ENCODE results near the gene PTOV1.

PTOV1 gene

GRCh38 chr19:49887665-49888509 is 36.9 kb downstream of the PTOV1 start:
- no CpG with 5 or more reads among the region's 54 CpGs for WGBS (ENCODE audit: extremely low coverage, insufficient coverage, low lambda C conversion rate)
- Histone ChIP-seq H3K18ac (ENCODE audit: low read length) (no peak overlapping the region), H3K23ac (ENCODE audit: low read length) (no peak overlapping the region), H2AK5ac (ENCODE audit: low read length) (no peak overlapping the region), H2BK5ac (ENCODE audit: low read length) (no peak overlapping the region), H3K27ac (ENCODE audit: low read depth, low read length) (no peak overlapping the region), H3K36me3 (ENCODE audit: control insufficient read depth, insufficient read depth, low read length) (peaks cover 4% of the 10 kb centered on the region), H2BK120ac (ENCODE audit: low read depth, low read length) (no peak overlapping the region), H3K56ac (ENCODE audit: low read length) (no peak overlapping the region), H3K79me1 (ENCODE audit: low read length) (no peaks in the 10 kb centered on the region), H3K4me1 (ENCODE audit: control insufficient read depth, low read depth, low read length) (no peaks in the 10 kb centered on the region), H4K5ac (ENCODE audit: low read length) (no peak overlapping the region), H3K4me2 (ENCODE audit: low read length) (no peak overlapping the region), H3K9ac (ENCODE audit: low read length) (no peak overlapping the region), H2BK15ac (replicated peaks; ENCODE audit: low read depth) (no peak overlapping the region), H4K8ac (ENCODE audit: low read depth, low read length) (no peak overlapping the region), H3K4me3 (ENCODE audit: low read length) (no peak overlapping the region), H3K79me2 (ENCODE audit: control insufficient read depth, insufficient read depth, low read length) (no peaks in the 10 kb centered on the region), H3K27me3 (ENCODE audit: insufficient read depth, low read length, poor library complexity) (no peaks in the 10 kb centered on the region), H3K4ac (ENCODE audit: low read depth, low read length) (no peak overlapping the region)
- no peak for DNase-seq

GRCh38 chr19:49888510-49888824 is 37.5 kb downstream of the PTOV1 start:
- Histone ChIP-seq H3K27ac (ENCODE audit: low read depth, low read length) (no peak overlapping the region), H3K4me2 (ENCODE audit: low read length) (no peak overlapping the region), H3K27me3 (ENCODE audit: insufficient read depth, low read length, poor library complexity) (no peaks in the 10 kb centered on the region), H4K5ac (ENCODE audit: low read length) (no peak overlapping the region), H3K23ac (ENCODE audit: low read length) (no peak overlapping the region), H3K79me1 (ENCODE audit: low read length) (no peaks in the 10 kb centered on the region), H3K79me2 (ENCODE audit: control insufficient read depth, insufficient read depth, low read length) (no peaks in the 10 kb centered on the region), H3K4ac (ENCODE audit: low read depth, low read length) (no peak overlapping the region), H3K4me1 (ENCODE audit: control insufficient read depth, low read depth, low read length) (no peaks in the 10 kb centered on the region), H3K9ac (ENCODE audit: low read length) (no peak overlapping the region), H2BK5ac (ENCODE audit: low read length) (no peak overlapping the region), H4K8ac (ENCODE audit: low read depth, low read length) (no peak overlapping the region), H3K36me3 (ENCODE audit: control insufficient read depth, insufficient read depth, low read length) (peaks cover 2% of the 10 kb centered on the region), H3K18ac (ENCODE audit: low read length) (no peak overlapping the region), H2BK15ac (replicated peaks; ENCODE audit: low read depth) (no peak overlapping the region), H2BK120ac (ENCODE audit: low read depth, low read length) (no peak overlapping the region), H2AK5ac (ENCODE audit: low read length) (no peak overlapping the region), H3K56ac (ENCODE audit: low read length) (no peak overlapping the region), H3K4me3 (ENCODE audit: low read length) (no peak overlapping the region)
- WGBS (ENCODE audit: extremely low coverage, insufficient coverage, low lambda C conversion rate): no CpG with 5 or more reads among the region's 18 CpGs
- DNase-seq: no peak

GRCh38 chr19:49889038-49889686 is 38.2 kb downstream of the PTOV1 start:
- Histone ChIP-seq H3K27me3 (ENCODE audit: insufficient read depth, low read length, poor library complexity) (no peaks in the 10 kb centered on the region), H3K9ac (ENCODE audit: low read length) (no peak overlapping the region), H4K5ac (ENCODE audit: low read length) (no peak overlapping the region), H3K23ac (ENCODE audit: low read length) (no peak overlapping the region), H2AK5ac (ENCODE audit: low read length) (no peak overlapping the region), H2BK5ac (ENCODE audit: low read length) (no peak overlapping the region), H3K27ac (ENCODE audit: low read depth, low read length) (no peak overlapping the region), H3K79me1 (ENCODE audit: low read length) (no peaks in the 10 kb centered on the region), H2BK120ac (ENCODE audit: low read depth, low read length) (no peak overlapping the region), H3K4me2 (ENCODE audit: low read length) (no peak overlapping the region), H4K8ac (ENCODE audit: low read depth, low read length) (no peak overlapping the region), H3K36me3 (ENCODE audit: control insufficient read depth, insufficient read depth, low read length) (no peaks in the 10 kb centered on the region), H3K4me3 (ENCODE audit: low read length) (no peak overlapping the region), H3K4ac (ENCODE audit: low read depth, low read length) (no peak overlapping the region), H3K56ac (ENCODE audit: low read length) (no peak overlapping the region), H2BK15ac (replicated peaks; ENCODE audit: low read depth) (no peak overlapping the region), H3K79me2 (ENCODE audit: control insufficient read depth, insufficient read depth, low read length) (no peaks in the 10 kb centered on the region), H3K4me1 (ENCODE audit: control insufficient read depth, low read depth, low read length) (no peaks in the 10 kb centered on the region), H3K18ac (ENCODE audit: low read length) (no peak overlapping the region)
- DNase-seq: no peak
- no CpG with 5 or more reads among the region's 23 CpGs for WGBS (ENCODE audit: extremely low coverage, insufficient coverage, low lambda C conversion rate)

- Histone ChIP-seq H3K56ac (ENCODE audit: low read length) (peak overlapping the region; percentile 74), H3K9ac (ENCODE audit: low read length) (peak overlapping the region; percentile 40), H3K4ac (ENCODE audit: low read depth, low read length) (no peak overlapping the region), H3K36me3 (ENCODE audit: control insufficient read depth, insufficient read depth, low read length) (no peaks in the 10 kb centered on the region), H2AK5ac (ENCODE audit: low read length) (no peak overlapping the region), H3K18ac (ENCODE audit: low read length) (no peak overlapping the region), H2BK15ac (replicated peaks; ENCODE audit: low read depth) (no peak overlapping the region), H4K8ac (ENCODE audit: low read depth, low read length) (no peak overlapping the region), H3K4me3 (ENCODE audit: low read length) (no peak overlapping the region), H3K79me1 (ENCODE audit: low read length) (no peaks in the 10 kb centered on the region), H2BK120ac (ENCODE audit: low read depth, low read length) (no peak overlapping the region), H3K79me2 (ENCODE audit: control insufficient read depth, insufficient read depth, low read length) (no peaks in the 10 kb centered on the region), H4K5ac (ENCODE audit: low read length) (no peak overlapping the region), H3K4me2 (ENCODE audit: low read length) (peak overlapping the region; percentile 59), H3K27me3 (ENCODE audit: insufficient read depth, low read length, poor library complexity) (no peaks in the 10 kb centered on the region), H3K4me1 (ENCODE audit: control insufficient read depth, low read depth, low read length) (no peaks in the 10 kb centered on the region), H3K27ac (ENCODE audit: low read depth, low read length) (no peak overlapping the region), H2BK5ac (ENCODE audit: low read length) (no peak overlapping the region), H3K23ac (ENCODE audit: low read length) (no peak overlapping the region)
- DNase-seq: peak; percentile 96
- WGBS (ENCODE audit: extremely low coverage, insufficient coverage, low lambda C conversion rate): no CpG with 5 or more reads among the region's 71 CpGs
These were observed 38.9 kb downstream of the PTOV1 start for GRCh38 chr19:49889687-49890348.

GRCh38 chr19:49890349-49891311 is 39.7 kb downstream of the PTOV1 start:
- Histone ChIP-seq H3K9ac (ENCODE audit: low read length) (peak overlapping the region; percentile 40), H3K23ac (ENCODE audit: low read length) (no peak overlapping the region), H3K4me2 (ENCODE audit: low read length) (peak overlapping the region; percentile 59), H3K18ac (ENCODE audit: low read length) (no peak overlapping the region), H3K56ac (ENCODE audit: low read length) (peak overlapping the region; percentile 74), H3K4me3 (ENCODE audit: low read length) (no peak overlapping the region), H2BK15ac (replicated peaks; ENCODE audit: low read depth) (no peak overlapping the region), H4K8ac (ENCODE audit: low read depth, low read length) (no peak overlapping the region), H3K36me3 (ENCODE audit: control insufficient read depth, insufficient read depth, low read length) (no peaks in the 10 kb centered on the region), H3K4ac (ENCODE audit: low read depth, low read length) (no peak overlapping the region), H2AK5ac (ENCODE audit: low read length) (no peak overlapping the region), H2BK5ac (ENCODE audit: low read length) (no peak overlapping the region), H3K79me1 (ENCODE audit: low read length) (no peaks in the 10 kb centered on the region), H4K5ac (ENCODE audit: low read length) (no peak overlapping the region), H3K27ac (ENCODE audit: low read depth, low read length) (no peak overlapping the region), H3K79me2 (ENCODE audit: control insufficient read depth, insufficient read depth, low read length) (no peaks in the 10 kb centered on the region), H3K4me1 (ENCODE audit: control insufficient read depth, low read depth, low read length) (no peaks in the 10 kb centered on the region), H3K27me3 (ENCODE audit: insufficient read depth, low read length, poor library complexity) (no peaks in the 10 kb centered on the region), H2BK120ac (ENCODE audit: low read depth, low read length) (no peak overlapping the region)
- no CpG with 5 or more reads among the region's 69 CpGs for WGBS (ENCODE audit: extremely low coverage, insufficient coverage, low lambda C conversion rate)
- no peak for DNase-seq
